ENCODE measurements around the gene ENPP3. TPM values are rescaled to one million over a fixed set of nuclear protein-coding genes. Genes with fewer than 3 reads are reported as not detected.

ENPP3 gene
- total RNA-seq, 1 donor = not detected

GRCh38 chr6:131657630-131658111, 20.6 kb downstream of the ENPP3 start:
- DNase-seq (ENCODE audit: low read depth) = peak; percentile 60
- no peak for TF ChIP-seq CTCF (IDR thresholded peaks at IDR 0.05; ENCODE audit: insufficient read depth, low read depth, low read length)
- no peak overlapping the region for H3K4me3 ChIP-seq (ENCODE audit: low read depth, low read length)

- TF ChIP-seq CTCF (IDR thresholded peaks at IDR 0.05; ENCODE audit: insufficient read depth, low read depth, low read length) = no peak
- DNase-seq (ENCODE audit: low read depth) = no peak
- H3K4me3 ChIP-seq (ENCODE audit: low read depth, low read length) = no peak overlapping the region
Observed at GRCh38 chr6:131658287-131658686, 21.2 kb downstream of the ENPP3 start.

- no peak for TF ChIP-seq CTCF (IDR thresholded peaks at IDR 0.05; ENCODE audit: insufficient read depth, low read depth, low read length)
- peak; percentile 27 for DNase-seq (ENCODE audit: low read depth)
- no peak overlapping the region for H3K4me3 ChIP-seq (ENCODE audit: low read depth, low read length)
Observed at GRCh38 chr6:131660195-131660594, 23.1 kb downstream of the ENPP3 start.

DNA sequence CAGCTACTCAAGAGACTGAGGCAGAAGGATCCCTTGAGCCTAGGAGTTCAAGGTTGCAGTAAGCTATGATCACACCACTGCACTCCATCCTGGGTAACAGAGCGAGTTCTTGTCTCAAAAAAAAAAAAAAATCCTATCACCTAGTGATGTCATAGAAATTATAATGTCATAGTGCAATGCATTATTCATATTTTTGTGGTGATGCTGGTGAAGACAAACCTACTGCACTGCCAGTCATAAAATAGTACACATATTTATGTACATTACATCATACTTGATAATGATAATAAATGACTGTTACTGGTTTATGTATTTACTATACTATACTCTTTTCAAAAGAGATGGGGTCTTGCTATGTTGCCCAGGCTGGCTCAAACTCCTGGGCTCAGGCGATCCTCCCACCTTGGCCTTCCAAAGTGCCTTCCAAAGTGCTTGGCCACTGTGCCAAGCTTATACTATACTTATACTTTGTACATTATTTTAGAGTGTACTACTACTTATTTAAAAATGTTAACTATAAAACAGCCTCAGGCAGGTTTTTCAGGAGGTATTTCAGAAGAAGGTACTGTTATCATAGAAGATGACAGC, 26.6 kb downstream of the ENPP3 start:
- no peak for TF ChIP-seq CTCF (IDR thresholded peaks at IDR 0.05; ENCODE audit: insufficient read depth, low read depth, low read length)
- no peak for DNase-seq (ENCODE audit: low read depth)
- no peak overlapping the region for H3K4me3 ChIP-seq (ENCODE audit: low read depth, low read length)

DNA sequence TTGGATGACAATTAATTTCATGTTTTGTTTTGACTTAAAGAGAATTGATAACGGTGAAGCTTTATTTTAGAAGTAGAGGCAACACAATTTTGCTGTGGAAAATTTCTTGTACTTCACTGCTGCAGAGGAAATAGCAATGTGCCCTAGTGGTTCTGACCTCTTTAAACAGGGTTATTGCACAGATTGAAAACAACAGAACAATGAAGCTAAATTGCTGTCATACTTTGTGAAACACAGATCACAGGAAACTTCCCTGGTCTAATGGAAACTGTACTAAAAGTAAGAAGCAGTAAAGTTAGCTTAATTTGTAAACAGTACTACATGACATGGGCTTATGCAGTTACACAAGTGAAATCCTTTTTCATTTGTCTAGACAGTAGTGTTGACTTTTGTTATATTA, 32.8 kb downstream of the ENPP3 start:
- no peak overlapping the region for H3K4me3 ChIP-seq (ENCODE audit: low read depth, low read length)
- DNase-seq (ENCODE audit: low read depth) = peak; percentile 66
- TF ChIP-seq CTCF (IDR thresholded peaks at IDR 0.05; ENCODE audit: insufficient read depth, low read depth, low read length) = no peak

- no peak for DNase-seq (ENCODE audit: low read depth)
- no peak for TF ChIP-seq CTCF (IDR thresholded peaks at IDR 0.05; ENCODE audit: insufficient read depth, low read depth, low read length)
- H3K4me3 ChIP-seq (ENCODE audit: low read depth, low read length) = no peak overlapping the region
Observed at GRCh38 chr6:131673184-131673583, 36.1 kb downstream of the ENPP3 start.

DNA sequence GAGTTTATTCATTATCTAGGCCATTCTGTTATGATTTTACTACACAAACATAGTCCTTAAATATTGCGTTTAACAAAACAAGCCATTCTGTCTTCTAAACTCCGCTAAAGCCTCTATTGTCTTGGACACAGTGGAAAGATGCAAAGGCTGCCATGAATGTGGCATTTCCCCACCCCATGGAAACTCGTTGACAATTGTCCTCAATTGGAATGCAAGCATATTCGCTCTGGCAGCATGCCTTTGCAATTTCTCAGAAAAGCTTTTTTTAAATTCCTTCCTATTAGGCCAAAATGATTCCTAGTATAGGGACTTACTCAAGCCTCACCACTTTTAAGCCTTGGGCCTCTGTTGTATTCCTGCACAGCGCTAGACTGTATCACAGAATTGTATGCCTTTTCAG, 41.3 kb downstream of the ENPP3 start:
- DNase-seq (ENCODE audit: low read depth) = no peak

More for the DNA sequence above, 41.3 kb downstream of the ENPP3 start:
- no peak overlapping the region for H3K4me3 ChIP-seq (ENCODE audit: low read depth, low read length)
- TF ChIP-seq CTCF (IDR thresholded peaks at IDR 0.05; ENCODE audit: insufficient read depth, low read depth, low read length) = no peak
